Ishikawa (cell line): ENCODE measurements around the gene ATP5PB.

ENCODE experiments used
- CEBPB ChIP-seq: IDR thresholded peaks from 2 replicates; pipeline ENCODE4 v1.6.1; 2012
- CREB1 ChIP-seq: IDR thresholded peaks from 2 replicates; pipeline ENCODE4 v1.6.1; 2012; ENCODE audit warnings: low read depth
- EGR1 ChIP-seq: IDR thresholded peaks from 2 replicates; pipeline ENCODE4 v1.6.1; 2012
- EP300 ChIP-seq: IDR thresholded peaks from 2 replicates; pipeline ENCODE4 v1.6.1; 2012; ENCODE audit warnings: borderline replicate concordance
- NFIC ChIP-seq: IDR thresholded peaks from 2 replicates; pipeline ENCODE4 v1.6.1; 2012
- RAD21 ChIP-seq: IDR thresholded peaks from 2 replicates; pipeline ENCODE4 v1.6.1; 2012; ENCODE audit warnings: low read depth
- TAF1 ChIP-seq: IDR thresholded peaks from 2 replicates; pipeline ENCODE4 v1.6.1; 2012; ENCODE audit warnings: low read depth, mild to moderate bottlenecking
- TEAD4 ChIP-seq: IDR thresholded peaks from 2 replicates; pipeline ENCODE4 v1.6.1; 2012
- YY1 ChIP-seq: IDR thresholded peaks from 2 replicates; pipeline ENCODE4 v1.6.1; 2012; ENCODE audit warnings: low read depth
- TF ChIP-seq, protein P1 (sequence below): IDR thresholded peaks from 2 replicates; pipeline ENCODE4 v1.6.1; 2012; ENCODE audit warnings: low read depth, mild to moderate bottlenecking
- TF ChIP-seq, protein P2 (sequence below): IDR thresholded peaks from 2 replicates; pipeline ENCODE4 v1.6.1; 2012

DNA sequence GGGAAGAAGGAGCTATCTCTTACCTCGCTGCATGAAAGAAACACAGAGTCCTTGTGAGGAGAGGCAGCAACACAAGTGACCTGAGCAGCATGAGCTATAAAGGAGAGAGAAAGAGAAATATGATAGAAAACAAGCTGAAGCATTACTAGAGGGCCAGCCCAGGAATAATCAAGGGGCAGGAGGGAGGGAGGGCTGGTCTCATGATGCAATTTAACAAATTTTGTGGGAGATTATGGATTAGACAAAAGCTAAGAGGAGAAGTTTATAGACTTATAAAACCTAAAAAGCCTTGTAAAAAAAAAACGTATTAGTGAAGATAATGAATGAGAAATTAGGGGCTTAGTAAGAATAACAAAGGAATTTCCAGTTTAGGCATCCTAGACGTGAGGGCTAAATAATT lies 5.2 kb upstream of the ATP5PB start:
- TF ChIP-seq YY1 (no peak), EP300 (no peak), EGR1 (no peak), RAD21 (no peak), TAF1 (no peak), NFIC (no peak), CREB1 (no peak), CEBPB (no peak), TEAD4 (no peak)
- TF ChIP-seq, protein P1, sequence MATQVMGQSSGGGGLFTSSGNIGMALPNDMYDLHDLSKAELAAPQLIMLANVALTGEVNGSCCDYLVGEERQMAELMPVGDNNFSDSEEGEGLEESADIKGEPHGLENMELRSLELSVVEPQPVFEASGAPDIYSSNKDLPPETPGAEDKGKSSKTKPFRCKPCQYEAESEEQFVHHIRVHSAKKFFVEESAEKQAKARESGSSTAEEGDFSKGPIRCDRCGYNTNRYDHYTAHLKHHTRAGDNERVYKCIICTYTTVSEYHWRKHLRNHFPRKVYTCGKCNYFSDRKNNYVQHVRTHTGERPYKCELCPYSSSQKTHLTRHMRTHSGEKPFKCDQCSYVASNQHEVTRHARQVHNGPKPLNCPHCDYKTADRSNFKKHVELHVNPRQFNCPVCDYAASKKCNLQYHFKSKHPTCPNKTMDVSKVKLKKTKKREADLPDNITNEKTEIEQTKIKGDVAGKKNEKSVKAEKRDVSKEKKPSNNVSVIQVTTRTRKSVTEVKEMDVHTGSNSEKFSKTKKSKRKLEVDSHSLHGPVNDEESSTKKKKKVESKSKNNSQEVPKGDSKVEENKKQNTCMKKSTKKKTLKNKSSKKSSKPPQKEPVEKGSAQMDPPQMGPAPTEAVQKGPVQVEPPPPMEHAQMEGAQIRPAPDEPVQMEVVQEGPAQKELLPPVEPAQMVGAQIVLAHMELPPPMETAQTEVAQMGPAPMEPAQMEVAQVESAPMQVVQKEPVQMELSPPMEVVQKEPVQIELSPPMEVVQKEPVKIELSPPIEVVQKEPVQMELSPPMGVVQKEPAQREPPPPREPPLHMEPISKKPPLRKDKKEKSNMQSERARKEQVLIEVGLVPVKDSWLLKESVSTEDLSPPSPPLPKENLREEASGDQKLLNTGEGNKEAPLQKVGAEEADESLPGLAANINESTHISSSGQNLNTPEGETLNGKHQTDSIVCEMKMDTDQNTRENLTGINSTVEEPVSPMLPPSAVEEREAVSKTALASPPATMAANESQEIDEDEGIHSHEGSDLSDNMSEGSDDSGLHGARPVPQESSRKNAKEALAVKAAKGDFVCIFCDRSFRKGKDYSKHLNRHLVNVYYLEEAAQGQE, result no peak
- TF ChIP-seq, protein P2, sequence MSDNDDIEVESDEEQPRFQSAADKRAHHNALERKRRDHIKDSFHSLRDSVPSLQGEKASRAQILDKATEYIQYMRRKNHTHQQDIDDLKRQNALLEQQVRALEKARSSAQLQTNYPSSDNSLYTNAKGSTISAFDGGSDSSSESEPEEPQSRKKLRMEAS, result no peak
